Amniotic stem cell (primary cell): ENCODE measurements around the gene SLC16A13.
"Not testable (repeated sequence)": the region's sequence is repeated elsewhere in the genome, so short reads cannot be mapped to it uniquely, and the experiment has no call there.

Experiments
- DNase-seq: peaks from one replicate; lab custom pipeline; 2025; lab: John Stamatoyannopoulos, UW

SLC16A13 gene

DNA sequence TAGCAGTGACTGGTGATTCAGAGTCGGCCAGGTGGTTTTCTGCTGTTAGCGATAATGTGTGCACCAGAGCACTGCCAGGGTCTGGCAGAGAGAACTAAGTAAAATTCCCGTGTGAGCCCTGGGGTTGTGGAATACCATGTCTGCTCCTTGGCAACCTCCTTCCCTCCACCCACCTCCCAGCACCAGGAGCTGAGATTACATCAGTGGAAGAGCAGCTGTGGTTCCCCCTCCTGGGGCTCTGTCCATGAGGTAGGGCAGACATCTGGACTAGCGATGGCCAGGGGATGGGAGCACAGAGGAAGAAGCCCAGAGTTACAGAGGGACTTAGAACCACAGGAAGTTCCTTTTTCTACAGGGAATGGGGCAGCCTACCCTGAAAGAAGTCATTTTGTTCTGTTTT lies 28.4 kb downstream of the SLC16A13 start:
- no peak for DNase-seq

DNA sequence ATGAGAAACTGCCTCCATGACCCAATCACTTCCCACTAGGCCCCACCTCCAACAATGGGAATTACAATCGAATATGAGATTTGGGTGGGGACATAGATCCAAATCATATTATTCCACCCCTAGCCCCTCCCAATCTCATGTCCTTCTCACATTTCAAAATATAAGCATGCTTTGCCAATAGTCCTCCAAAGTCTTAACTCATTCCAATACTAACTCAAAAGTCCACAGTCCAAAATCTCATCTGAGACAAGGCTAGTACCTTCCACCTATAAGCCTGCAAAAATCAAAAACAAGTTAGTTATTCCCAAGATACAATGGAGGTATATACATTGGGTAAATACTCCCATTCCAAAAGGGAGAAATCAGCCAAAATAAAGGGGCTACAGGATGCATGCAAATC lies 31.4 kb downstream of the SLC16A13 start:
- DNase-seq, result no peak

DNA sequence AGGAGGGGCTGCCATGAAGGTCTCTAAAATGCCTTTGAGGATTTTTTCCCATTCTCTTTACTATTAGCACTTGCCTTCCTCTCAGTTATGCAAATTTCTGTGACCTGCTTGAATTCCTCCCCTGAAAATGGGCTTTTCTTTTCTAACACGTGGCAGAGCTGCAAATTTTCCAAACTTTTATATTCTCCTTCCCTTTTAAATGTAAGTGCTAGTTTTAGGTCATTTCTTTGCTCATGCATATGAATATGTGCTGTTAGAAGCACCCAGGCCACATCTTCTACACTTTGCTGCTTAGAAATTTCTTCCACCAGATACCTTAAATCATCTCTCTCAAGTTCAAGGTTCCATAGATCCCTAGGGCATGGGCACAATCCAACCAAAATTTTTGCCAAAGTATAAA lies 32.5 kb downstream of the SLC16A13 start:
- DNase-seq, result no peak

DNA sequence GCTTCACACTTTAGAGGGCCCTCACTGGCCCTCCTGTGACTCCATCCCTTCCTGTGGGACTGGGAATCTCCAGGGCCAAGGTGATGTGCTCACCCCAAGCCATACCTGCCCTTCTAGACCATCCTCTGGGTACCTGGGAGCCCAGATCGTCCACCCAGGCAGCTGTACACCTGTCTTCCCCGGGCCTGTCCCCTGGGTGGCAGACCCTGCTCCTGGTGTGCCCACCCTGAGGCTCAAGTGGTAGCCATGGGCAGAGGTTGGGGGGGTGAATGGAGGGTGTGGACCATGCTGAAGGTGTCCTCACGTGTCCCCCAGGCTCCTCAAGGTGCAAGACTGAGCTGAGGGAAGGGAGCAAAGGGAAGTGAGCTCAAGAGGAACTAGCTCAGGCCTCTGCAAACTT lies 34.9 kb downstream of the SLC16A13 start:
- no peak for DNase-seq

DNA sequence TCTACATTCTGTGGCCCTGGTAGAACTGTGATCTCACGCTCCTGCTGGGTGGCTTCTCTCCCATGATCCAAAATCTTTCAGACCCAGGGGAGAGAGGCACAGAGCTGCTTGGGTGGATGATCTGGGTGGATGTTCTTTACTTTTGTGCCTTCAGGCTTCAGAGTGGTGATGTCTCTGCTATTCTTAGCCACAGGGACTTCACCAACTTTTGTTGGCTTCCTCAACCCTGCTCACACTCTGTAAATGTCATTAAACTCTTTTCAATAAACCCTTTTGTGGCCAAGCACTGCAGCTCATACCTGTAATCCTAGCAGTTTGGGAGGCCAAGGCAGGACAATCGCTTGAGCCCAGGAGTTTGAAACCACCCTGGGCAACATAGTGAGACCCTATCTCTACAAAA lies 36.6 kb downstream of the SLC16A13 start:
- no peak for DNase-seq

DNA sequence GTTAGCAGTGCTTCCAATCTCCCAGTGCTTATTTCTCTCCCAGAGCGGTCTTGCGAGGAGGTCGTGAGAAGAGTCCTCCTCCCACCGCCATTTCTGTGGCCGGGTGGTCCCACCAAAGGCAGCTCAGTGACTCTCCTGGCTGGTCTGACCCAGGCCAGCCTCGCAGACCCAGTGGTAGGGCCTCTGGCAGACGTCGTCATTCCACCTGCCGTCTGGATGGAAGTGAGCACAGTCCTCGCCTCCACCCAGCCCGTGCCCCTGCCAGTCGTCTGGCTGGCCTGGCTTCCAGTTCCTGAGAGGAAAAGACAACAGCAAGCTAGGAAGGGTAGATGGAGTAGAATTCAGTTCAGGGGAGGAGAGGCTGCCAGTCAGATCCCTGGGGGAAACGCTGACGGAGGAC lies 39.1 kb downstream of the SLC16A13 start:
- no peak for DNase-seq

DNA sequence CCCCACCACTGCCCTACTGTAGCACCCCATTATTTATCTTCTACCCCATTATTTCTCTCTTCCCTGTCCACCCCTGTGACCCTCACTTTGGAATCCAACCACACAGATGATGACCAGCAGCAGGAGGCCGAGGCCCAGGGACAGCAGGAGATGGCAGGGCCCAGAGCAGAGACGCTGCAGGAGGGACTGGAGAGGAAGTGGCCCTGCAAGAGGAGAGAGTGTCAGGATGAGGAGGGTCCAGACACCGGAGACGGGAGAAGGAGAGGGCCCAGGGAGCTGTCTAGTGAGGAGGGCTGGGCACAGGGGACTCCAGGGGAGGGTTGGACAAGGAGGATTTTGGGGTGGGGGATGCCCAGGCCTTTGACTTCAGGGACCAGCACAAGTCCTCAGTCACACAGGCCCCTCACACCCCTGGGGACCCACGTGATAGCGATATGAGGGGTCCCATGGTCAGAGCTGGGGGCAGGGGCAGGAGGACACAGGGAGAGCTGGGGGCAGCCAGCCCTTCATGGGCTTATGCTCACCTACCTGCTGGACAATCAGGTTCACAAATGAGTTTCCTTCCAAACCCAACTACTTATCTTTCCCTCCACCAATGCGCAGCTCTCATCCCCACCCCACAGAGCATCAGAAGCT lies 42.2 kb downstream of the SLC16A13 start:
- no peak for DNase-seq

DNA sequence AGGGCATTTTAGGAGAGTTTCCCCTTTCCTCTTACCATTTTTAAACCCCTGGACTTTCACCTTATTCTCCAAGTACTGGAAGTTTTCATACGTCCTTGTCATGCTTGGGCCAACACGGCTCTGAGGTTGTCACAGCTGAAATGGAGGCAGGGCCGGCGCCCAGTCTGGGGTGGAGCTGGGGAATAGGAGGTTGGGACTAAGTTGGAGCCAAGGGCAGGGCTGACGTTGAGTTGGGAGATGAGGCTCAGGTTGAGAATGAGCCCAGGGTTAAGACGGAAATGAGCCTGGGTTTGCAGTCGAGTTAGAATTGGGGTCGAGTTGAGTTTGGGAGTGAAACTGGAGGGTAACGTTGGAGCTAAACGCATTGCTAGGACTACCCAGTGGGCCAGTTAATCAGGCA lies 42.9 kb downstream of the SLC16A13 start:
- no peak for DNase-seq

DNA sequence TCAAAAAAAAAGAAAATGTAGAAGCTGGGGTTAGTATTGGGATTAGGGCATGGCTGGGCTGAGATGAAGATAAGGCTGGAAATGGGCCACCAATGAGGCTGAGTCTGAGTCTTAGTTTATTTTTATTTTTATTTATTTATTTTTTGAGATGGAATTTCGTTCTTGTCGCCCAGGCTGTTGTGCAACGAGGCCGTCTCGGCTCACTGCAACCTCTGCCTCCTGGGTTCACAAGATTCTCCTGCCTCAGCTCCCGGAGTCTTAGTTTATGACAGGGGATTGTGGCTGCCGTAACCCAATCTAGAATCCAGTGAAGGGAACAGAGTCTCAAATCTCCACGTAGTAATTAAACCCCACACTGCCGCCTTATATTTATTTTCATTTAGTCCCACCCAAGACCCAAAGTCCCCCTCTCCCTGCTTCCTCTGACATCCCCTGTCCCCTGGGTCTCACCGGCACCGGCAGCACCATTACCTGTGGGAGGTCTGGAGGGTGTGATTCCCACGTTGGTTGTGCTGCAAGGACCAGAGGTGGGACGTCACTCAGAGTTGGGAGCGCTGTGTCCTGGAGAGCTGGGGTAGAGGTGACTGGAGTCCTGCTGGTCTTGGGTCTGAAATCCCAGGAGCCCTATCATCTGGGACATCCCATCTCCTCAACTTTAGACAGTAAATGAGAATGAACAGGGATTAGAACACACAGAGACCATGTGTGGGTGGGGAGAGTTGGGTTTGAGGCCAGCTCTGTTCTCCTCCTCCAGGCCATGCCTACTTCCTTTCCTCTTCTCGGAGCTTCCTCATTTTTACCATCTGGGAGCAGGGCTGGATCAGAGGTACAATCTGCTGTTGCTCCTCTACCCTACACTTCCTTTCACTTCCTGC lies 44.0 kb downstream of the SLC16A13 start, which contains the start of gene CLEC10A:
Gene CLEC10A, minus strand, starts transcription at position 671 of the 875 bp plus-strand sequence. CDS start 1,439 bp downstream, outside the sequence.
- no peak for DNase-seq

DNA sequence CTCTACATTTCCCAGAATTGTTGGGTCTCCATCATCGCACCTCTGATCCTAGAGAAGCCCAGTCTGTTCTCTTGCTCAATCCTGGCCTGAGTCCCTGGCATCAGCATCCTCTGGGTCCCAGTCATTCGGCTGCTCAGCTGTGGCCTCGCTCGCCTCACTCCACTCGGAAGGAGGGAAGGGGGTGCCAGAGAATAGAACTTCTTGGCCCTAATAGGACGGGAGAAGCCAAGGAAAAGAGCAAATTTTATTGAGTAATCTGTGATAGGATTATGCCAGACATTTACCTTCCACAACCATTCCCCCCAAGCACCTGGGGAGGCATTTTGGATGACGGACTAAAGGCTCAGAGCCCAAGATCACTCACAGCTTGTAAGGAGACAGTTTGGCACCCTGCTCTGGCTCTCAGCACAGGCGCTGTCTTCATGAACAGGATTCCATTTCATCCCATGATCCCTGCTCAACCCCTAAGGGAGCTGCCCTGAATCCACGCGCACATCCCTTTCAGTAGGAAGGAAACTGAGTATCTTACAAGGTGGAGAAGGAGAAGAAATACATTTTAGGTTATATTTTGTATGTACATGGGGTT lies 44.7 kb downstream of the SLC16A13 start:
- DNase-seq, result no peak

DNA sequence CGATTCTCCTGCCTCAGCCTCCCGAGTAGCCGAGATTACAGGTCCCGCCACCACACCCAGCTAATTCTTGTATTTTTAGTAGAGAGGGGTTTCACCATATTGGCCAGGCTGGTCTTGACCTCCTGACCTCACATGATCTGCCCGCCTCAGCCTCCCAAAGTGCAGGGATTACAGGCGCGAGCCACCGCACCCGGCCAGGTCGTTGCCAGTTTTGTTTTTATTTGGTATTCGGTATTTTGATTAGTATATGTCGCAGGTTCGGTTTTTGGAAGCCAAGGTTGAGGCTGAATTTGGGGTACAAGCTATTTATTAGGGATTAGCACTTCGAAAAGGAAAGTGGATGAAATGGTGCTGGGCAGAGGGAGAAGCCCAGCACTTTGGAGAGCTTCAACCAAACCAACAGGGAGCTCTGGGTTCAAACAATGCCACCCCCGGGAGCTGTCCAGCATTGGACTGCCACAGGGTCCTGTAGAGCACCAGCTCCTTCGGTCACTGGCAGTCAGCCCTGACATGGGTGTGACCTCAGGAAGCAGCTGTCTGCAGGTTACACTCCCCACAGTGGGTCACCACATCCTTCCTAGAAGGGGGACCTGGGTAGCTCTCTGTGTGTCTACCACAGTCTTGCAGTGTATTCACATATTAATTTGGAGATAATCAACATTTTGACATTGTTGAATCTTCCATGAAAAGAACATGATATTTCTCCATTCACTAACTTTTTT lies 45.7 kb downstream of the SLC16A13 start:
- no peak for DNase-seq

DNA sequence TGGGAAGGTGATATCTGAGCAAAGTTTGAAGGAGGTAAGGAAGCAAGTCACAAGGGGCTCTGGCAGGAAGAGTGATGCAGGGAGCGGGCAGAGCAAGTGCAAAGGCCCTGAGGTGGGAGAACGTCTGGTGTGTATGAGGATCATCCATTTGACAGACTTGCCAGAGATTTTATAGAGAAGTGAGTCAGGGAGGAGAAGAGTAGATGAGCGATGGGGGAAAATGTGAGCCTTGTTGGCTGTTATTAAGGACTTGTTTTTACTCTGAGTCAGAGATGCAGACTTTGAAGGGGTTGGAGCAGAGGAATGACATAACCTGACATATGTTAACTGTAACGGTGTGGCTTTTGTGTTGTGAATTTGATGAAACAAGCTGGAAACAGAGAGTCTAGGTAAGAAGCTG lies 47.8 kb downstream of the SLC16A13 start:
- DNase-seq, result no peak

DNA sequence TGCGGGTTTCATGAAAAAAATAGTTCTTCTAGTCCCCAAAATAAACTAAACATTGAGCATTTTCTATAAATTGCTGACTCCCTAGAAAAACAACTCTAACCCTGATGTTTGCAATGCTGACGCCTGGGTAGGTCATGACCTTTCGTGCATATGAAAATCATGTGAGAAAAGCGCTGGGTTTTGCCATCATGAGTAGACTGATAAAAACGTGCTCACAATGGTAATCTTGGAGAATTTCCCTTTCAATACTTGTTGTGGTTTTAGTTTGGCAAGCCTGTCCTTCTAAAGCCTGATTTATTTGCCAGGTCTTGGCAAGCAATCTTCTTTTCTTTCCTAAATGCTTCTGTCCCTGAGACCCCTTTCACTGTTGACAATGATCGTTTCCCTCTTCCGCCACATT lies 48.3 kb downstream of the SLC16A13 start:
- no peak for DNase-seq

DNA sequence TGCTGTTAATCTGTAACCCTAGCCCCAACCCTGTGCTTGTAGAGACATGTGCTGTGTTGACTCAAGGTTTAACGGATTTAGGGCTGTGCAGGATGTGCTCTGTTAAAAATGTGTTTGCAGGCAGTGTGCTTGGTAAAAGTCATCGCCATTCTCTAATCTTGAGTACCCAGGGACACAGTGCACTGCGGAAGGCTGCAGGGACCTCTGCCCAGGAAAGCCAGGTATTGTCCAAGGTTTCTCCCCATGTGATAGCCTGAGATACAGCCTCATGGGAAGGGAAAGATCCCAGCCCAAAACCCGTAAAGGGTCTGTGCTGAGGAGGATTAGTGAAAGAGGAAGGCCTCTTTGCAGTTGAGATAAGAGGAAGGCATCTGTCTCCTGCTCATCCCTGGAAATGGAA lies 52.6 kb downstream of the SLC16A13 start:
- DNase-seq, result not testable (repeated sequence)

DNA sequence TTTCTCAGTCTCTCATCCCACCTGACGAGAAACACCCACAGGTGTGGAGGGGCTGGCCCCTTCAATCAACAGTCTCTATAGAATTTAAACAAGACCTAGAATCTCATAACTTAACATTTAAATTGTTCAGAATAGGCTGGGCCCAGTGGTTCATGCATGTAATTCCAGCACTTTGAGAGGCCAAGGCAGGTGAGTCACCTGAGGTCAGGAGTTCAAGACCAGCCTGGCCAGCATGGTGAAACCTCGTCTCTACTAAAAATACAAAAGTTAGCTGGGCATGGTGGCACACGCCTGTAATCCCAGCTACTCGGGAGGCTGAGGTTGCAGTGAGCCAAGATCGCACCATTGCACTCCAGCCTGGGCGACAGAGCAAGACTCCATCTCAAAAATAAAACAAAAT lies 53.8 kb downstream of the SLC16A13 start:
- not testable (repeated sequence) for DNase-seq
